Progenitor cell of endocrine pancreas (in vitro differentiated cells): ENCODE results near the gene CNTNAP2. TPM values are rescaled to one million over a fixed set of nuclear protein-coding genes. Genes with fewer than 3 reads are reported as not detected.
"Not testable (repeated sequence)": the region's sequence is repeated elsewhere in the genome, so short reads cannot be mapped to it uniquely, and the experiment has no call there.

ENCODE experiments used
- DNase-seq: peaks from one replicate; pipeline ENCODE4 v3.0.0; 2021; ENCODE audit warnings: low spot score; ENCODE audit not compliant: unreplicated experiment
- H3K27ac Mint-ChIP-seq: 2 replicates; pipeline ENCODE4 v1.8.0; 2021; ENCODE audit warnings: mild to moderate bottlenecking, moderate library complexity, mixed read lengths
- H3K27me3 Mint-ChIP-seq: 2 replicates; pipeline ENCODE4 v1.8.0; 2021; ENCODE audit warnings: mixed read lengths
- H3K36me3 Mint-ChIP-seq: 2 replicates; pipeline ENCODE4 v1.8.0; 2022; ENCODE audit warnings: mixed read lengths; ENCODE audit not compliant: insufficient read depth
- H3K4me1 Mint-ChIP-seq: 2 replicates; pipeline ENCODE4 v1.8.0; 2021; ENCODE audit warnings: low read depth, mixed read lengths
- H3K4me3 Mint-ChIP-seq: 2 replicates; pipeline ENCODE4 v1.8.0; 2021; ENCODE audit warnings: low read depth, mild to moderate bottlenecking, moderate library complexity, mixed read lengths
- H3K9me3 Mint-ChIP-seq: 2 replicates; pipeline ENCODE4 v1.8.0; 2021; ENCODE audit warnings: low read depth, mixed read lengths
- total RNA-seq: library from RNA; stranded (reverse); gene quantifications from 2 replicates; pipeline ENCODE4 v1.2.1, GENCODE V29; 2021
- TF ChIP-seq, protein P1 (sequence below): fragments of 200-600 bp; sonication (generic); IDR thresholded peaks from one replicate; pipeline ENCODE4 v1.5.0; 2021; ENCODE audit warnings: antibody characterized with exemption, mild to moderate bottlenecking; ENCODE audit not compliant: unreplicated experiment

CNTNAP2 gene
- total RNA-seq, 1 donor from 2014 or later = 6.5 TPM

DNA sequence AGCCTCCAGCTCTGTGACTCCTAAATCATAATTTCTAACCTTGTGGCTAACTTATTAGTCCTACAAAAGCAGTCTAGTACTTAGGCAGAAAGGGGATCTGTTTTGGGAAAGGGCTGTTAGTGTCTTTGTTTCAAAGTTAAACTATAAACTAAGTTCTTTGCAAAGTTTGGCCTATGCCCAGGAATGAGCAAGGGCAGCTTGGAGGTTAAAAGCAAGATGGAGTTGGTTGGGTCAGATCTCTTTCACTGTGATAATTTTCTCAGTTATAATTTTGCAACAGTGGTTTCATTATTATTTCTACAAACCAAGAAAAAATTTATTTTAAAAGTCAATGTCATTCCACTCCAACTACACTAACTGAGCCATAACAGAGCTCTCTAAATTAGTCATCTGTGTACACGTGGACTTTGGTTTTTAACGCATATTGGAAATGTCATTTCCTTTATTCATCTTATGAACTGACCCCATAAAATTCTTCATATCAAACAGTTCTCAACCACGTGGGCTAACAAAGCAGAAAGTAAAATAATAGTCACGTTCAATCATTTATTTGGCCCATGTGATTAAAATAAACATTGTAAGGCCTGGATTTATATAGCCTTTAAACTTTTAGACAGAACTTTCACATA, 2330.7 kb downstream of the CNTNAP2 start:
- Mint-ChIP-seq H3K4me1 (no peaks in the 10 kb centered on the region), H3K36me3 (peaks cover 2% of the 10 kb centered on the region), H3K9me3 (peaks cover 10% of the 10 kb centered on the region), H3K4me3 (no peak overlapping the region), H3K27me3 (no peaks in the 10 kb centered on the region), H3K27ac (no peak overlapping the region)
- no peak for DNase-seq
- TF ChIP-seq, protein P1, sequence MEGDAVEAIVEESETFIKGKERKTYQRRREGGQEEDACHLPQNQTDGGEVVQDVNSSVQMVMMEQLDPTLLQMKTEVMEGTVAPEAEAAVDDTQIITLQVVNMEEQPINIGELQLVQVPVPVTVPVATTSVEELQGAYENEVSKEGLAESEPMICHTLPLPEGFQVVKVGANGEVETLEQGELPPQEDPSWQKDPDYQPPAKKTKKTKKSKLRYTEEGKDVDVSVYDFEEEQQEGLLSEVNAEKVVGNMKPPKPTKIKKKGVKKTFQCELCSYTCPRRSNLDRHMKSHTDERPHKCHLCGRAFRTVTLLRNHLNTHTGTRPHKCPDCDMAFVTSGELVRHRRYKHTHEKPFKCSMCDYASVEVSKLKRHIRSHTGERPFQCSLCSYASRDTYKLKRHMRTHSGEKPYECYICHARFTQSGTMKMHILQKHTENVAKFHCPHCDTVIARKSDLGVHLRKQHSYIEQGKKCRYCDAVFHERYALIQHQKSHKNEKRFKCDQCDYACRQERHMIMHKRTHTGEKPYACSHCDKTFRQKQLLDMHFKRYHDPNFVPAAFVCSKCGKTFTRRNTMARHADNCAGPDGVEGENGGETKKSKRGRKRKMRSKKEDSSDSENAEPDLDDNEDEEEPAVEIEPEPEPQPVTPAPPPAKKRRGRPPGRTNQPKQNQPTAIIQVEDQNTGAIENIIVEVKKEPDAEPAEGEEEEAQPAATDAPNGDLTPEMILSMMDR = no peak

GRCh38 chr7:148451526-148451925, 2334.9 kb downstream of the CNTNAP2 start:
- not testable (repeated sequence) for H3K27ac Mint-ChIP-seq, H3K9me3 Mint-ChIP-seq, H3K27me3 Mint-ChIP-seq, H3K4me3 Mint-ChIP-seq, DNase-seq, H3K4me1 Mint-ChIP-seq, H3K36me3 Mint-ChIP-seq

DNA sequence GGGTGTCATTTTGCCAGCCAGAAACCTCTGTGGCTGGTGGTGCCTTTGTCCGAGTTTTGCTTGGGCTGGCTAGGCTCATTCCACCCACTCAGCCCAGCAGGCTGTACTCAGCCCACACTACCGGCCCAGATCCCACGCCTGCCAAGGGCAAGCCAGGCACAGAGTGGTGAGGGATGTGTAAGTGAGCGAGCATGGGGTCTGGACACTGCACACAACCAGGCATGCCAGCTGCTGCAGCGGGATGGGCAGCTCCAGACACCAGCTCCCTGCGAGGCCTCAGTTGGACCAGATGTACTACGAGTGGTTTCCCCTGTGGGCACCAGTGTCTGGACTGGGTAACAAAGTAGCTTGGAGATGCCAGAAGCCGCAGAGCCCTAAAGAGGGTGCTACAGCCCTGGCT, 2339.8 kb downstream of the CNTNAP2 start:
- DNase-seq = no peak
- no peaks in the 10 kb centered on the region for H3K4me1 Mint-ChIP-seq
- H3K27ac Mint-ChIP-seq = no peak overlapping the region
- no peaks in the 10 kb centered on the region for H3K9me3 Mint-ChIP-seq
- TF ChIP-seq, protein P1 = no peak
- H3K27me3 Mint-ChIP-seq = peaks cover 5% of the 10 kb centered on the region
- H3K36me3 Mint-ChIP-seq = no peaks in the 10 kb centered on the region
- H3K4me3 Mint-ChIP-seq = no peak overlapping the region

DNA sequence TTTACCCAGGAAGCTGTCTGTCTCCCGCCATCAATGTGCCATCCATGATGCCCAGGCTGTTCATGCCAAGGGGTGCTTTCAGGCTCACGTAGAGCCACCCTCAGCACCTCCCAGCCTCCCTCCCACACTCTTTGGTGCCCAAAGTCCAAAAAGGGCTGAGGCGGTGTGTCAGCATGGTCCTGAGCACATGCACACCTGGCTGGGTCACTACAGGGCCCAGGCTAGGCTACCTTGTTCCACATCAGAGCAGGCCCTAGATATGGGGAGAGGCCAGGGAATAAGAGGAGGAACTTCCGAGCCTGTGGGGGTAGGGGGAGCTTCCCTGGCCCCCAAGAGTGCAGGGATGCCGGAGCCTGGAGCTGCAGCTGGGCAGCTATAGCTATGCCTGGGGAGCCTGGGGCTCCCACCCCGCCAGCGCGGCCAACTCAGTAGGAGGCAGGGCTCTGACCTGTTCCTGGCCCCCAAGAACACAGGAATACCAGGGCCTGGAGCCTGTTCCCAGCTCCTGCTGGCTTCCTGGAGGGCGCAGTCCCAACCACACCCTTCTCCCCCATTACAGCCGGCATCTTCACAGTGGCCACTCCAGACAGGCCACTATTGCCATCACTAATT, 2340.8 kb downstream of the CNTNAP2 start:
- DNase-seq = no peak
- Mint-ChIP-seq H3K9me3 (peaks cover 5% of the 10 kb centered on the region), H3K4me3 (no peak overlapping the region), H3K36me3 (no peaks in the 10 kb centered on the region), H3K4me1 (no peaks in the 10 kb centered on the region), H3K27ac (no peak overlapping the region), H3K27me3 (peaks cover 5% of the 10 kb centered on the region)
- TF ChIP-seq, protein P1 = no peak

GRCh38 chr7:148458263-148458662, 2341.7 kb downstream of the CNTNAP2 start:
- Mint-ChIP-seq H3K27ac (no peak overlapping the region), H3K36me3 (peaks cover 4% of the 10 kb centered on the region), H3K27me3 (peaks cover 5% of the 10 kb centered on the region), H3K4me1 (no peaks in the 10 kb centered on the region), H3K4me3 (no peak overlapping the region), H3K9me3 (peaks cover 12% of the 10 kb centered on the region)
- no peak for DNase-seq
- TF ChIP-seq, protein P1 = no peak
